Parathyroid adenoma (tissue), 2 donors: ENCODE data around the gene SEPTIN8.

Source experiments
- H2AFZ ChIP-seq: fragments of 300-600 bp; sonication (generic); one replicate; pipeline ENCODE4 v1.7.0; 2017; ENCODE audit warnings: antibody characterized with exemption, mild to moderate bottlenecking
- H3K27ac ChIP-seq: fragments of 300-600 bp; sonication (generic); one replicate; pipeline ENCODE4 v1.7.0; 2017
- H3K27me3 ChIP-seq: fragments of 300-600 bp; sonication (generic); one replicate; pipeline ENCODE4 v1.7.0; 2017; ENCODE audit warnings: low read length; ENCODE audit not compliant: control insufficient read depth, insufficient read depth
- H3K36me3 ChIP-seq: fragments of 300-600 bp; sonication (generic); one replicate; pipeline ENCODE4 v1.7.0; 2017; ENCODE audit warnings: low read length; ENCODE audit not compliant: control insufficient read depth, insufficient read depth
- H3K4me1 ChIP-seq: fragments of 300-600 bp; sonication (generic); one replicate; pipeline ENCODE4 v1.7.0; 2017; ENCODE audit warnings: control low read depth
- H3K4me2 ChIP-seq: fragments of 300-600 bp; sonication (generic); one replicate; pipeline ENCODE4 v1.7.0; 2017; ENCODE audit warnings: low read length
- H3K4me3 ChIP-seq: fragments of 300-600 bp; sonication (generic); one replicate; pipeline ENCODE4 v1.7.0; 2017; ENCODE audit warnings: low read depth, low read length
- H3K79me2 ChIP-seq: fragments of 300-600 bp; sonication (generic); one replicate; pipeline ENCODE4 v1.7.0; 2017; ENCODE audit warnings: control low read depth
- H3K9ac ChIP-seq: fragments of 300-600 bp; sonication (generic); one replicate; pipeline ENCODE4 v1.7.0; 2017; ENCODE audit warnings: mild to moderate bottlenecking
- H3K9me3 ChIP-seq: fragments of 300-600 bp; sonication (generic); one replicate; pipeline ENCODE4 v1.7.0; 2017; ENCODE audit warnings: low read length; ENCODE audit not compliant: control insufficient read depth
- CTCF ChIP-seq: fragments of 300-600 bp; sonication (generic); IDR thresholded peaks from one replicate; pipeline ENCODE4 v1.7.0; 2017; ENCODE audit warnings: antibody characterized with exemption, mild to moderate bottlenecking
- donor health status: primary hyperparathyroidism.

Gene SEPTIN8

GRCh38 chr5:132790201-132790865 lies 13.3 kb upstream of the SEPTIN8 start:
- TF ChIP-seq CTCF, result no peak

DNA sequence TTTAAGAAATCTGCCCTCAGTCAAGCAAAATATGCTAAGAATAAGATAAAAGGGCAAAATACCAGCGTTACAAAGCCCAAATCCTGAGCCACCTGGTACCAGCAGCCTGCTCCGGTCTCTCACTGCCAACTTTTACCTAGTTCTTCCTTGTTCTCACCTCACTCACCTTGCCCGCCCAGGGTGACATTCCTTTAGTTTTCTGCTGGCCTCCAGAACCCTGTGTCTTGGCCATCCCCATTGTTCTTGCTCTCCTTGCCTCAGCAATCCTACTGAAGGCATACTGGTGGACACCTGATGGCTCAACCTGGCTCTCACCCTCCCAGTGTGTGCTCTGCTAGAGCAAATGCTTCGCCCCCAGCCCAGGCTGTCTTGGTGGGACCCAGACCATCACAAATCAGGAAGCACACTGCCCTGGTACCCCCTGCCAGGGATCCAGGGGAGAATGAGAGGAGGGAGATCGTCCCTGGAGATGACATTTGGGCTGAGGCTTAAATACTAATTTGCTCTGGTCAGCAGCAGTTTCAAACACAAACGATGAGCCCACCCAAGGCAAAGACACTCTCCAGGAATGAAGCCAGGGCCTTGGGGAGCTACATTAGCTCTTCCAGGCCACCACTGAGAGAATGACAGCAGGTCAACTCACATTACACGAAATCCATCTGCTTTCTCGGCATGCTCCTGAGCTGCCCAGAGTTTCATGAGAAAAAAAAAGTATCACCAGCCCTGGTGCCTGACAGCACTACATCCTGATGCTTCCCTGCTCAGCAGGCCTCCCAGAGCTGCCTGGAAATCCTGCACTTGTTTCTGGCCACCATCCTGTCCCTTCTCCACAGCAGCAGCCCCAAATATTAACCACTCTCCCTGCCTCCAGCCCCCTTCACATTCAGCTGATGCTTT lies 12.2 kb upstream of the SEPTIN8 start:
- Histone ChIP-seq H2AFZ (no peak overlapping the region), H3K4me3 (no peak overlapping the region), H3K27ac (no peak overlapping the region), H3K9me3 (no peaks in the 10 kb centered on the region), H3K36me3 (no peaks in the 10 kb centered on the region), H3K4me1 (no peaks in the 10 kb centered on the region), H3K27me3 (no peaks in the 10 kb centered on the region), H3K79me2 (no peaks in the 10 kb centered on the region), H3K9ac (no peak overlapping the region), H3K4me2 (no peak overlapping the region)
- TF ChIP-seq CTCF, result no peak

More at GRCh38 chr5:132790201-132790865, 13.3 kb upstream of the SEPTIN8 start:
- no peaks in the 10 kb centered on the region for H3K4me1 ChIP-seq
- no peaks in the 10 kb centered on the region for H3K36me3 ChIP-seq
- no peak overlapping the region for H3K4me3 ChIP-seq
- H3K9me3 ChIP-seq, result no peaks in the 10 kb centered on the region
- H3K79me2 ChIP-seq, result no peaks in the 10 kb centered on the region
- no peak overlapping the region for H3K9ac ChIP-seq
- no peaks in the 10 kb centered on the region for H3K27me3 ChIP-seq
- no peak overlapping the region for H3K27ac ChIP-seq
- no peak overlapping the region for H3K4me2 ChIP-seq
- H2AFZ ChIP-seq, result no peak overlapping the region

GRCh38 chr5:132788508-132788907 lies 11.5 kb upstream of the SEPTIN8 start:
- no peaks in the 10 kb centered on the region for H3K4me1 ChIP-seq
- no peak for TF ChIP-seq CTCF
- no peaks in the 10 kb centered on the region for H3K9me3 ChIP-seq
- H3K27ac ChIP-seq, result no peak overlapping the region
- H3K4me2 ChIP-seq, result no peak overlapping the region
- no peaks in the 10 kb centered on the region for H3K79me2 ChIP-seq
- H3K4me3 ChIP-seq, result no peak overlapping the region
- H2AFZ ChIP-seq, result no peak overlapping the region
- no peak overlapping the region for H3K9ac ChIP-seq
- H3K36me3 ChIP-seq, result no peaks in the 10 kb centered on the region
- no peaks in the 10 kb centered on the region for H3K27me3 ChIP-seq

GRCh38 chr5:132787076-132787475 lies 10.0 kb upstream of the SEPTIN8 start:
- H3K4me3 ChIP-seq, result no peak overlapping the region
- no peak for TF ChIP-seq CTCF
- H2AFZ ChIP-seq, result no peak overlapping the region
- no peaks in the 10 kb centered on the region for H3K4me1 ChIP-seq
- no peak overlapping the region for H3K4me2 ChIP-seq
- no peaks in the 10 kb centered on the region for H3K27me3 ChIP-seq
- no peak overlapping the region for H3K27ac ChIP-seq
- H3K9ac ChIP-seq, result no peak overlapping the region
- H3K36me3 ChIP-seq, result no peaks in the 10 kb centered on the region
- no peaks in the 10 kb centered on the region for H3K9me3 ChIP-seq
- no peaks in the 10 kb centered on the region for H3K79me2 ChIP-seq
